HCT116 (cell line): ENCODE measurements around the gene TASL. TPM values are rescaled to one million over a fixed set of nuclear protein-coding genes. Genes with fewer than 3 reads are reported as not detected.

Source experiments
- ATAC-seq: fragments of 200-7000 bp; cut with Tn5 transposase; 2 replicates; pipeline ENCODE4 v1.9.1; 2020; ENCODE audit warnings: mild to moderate bottlenecking, moderate library complexity
- BruUV-seq: library from RNA; stranded (reverse); fragments of 400-500 nt; replicated peaks from 2 replicates; lab custom pipeline; 2021; lab: Mats Ljungman, UMichigan
- CTCF ChIA-PET: fragments of 300-600 bp; sonication (Branson Sonifier 250); formaldehyde crosslinking; loops from one replicate; lab custom pipeline; 2021; ENCODE audit warnings: antibody characterized with exemption; lab: Charles Lee
- POLR2A ChIA-PET: fragments of 300-600, 350-600 bp; sonication (Branson Sonifier 250); formaldehyde crosslinking; loops from one replicate; lab custom pipeline; 2021; ENCODE audit warnings: antibody characterized with exemption; lab: Charles Lee
- RAD21 ChIA-PET, 2 experiments: fragments of 300-600 bp; sonication (Branson Sonifier 250); formaldehyde crosslinking; loops; one replicate each; lab custom pipeline; 2023; ENCODE audit warnings: low total read pairs in 2 of 2; ENCODE audit not compliant: uncharacterized antibody in 2 of 2, unreplicated experiment in 2 of 2, low non-redundant PET in 1 of 2; lab: Charles Lee
- DNase-seq: peaks from one replicate; pipeline ENCODE4 v3.0.0-alpha.2; 2010; ENCODE audit warnings: low read depth, low spot score
- H2AFZ ChIP-seq: fragments of 200-600 bp; shearing (Covaris generic), sonication (generic); 2 replicates; pipeline ENCODE4 v1.6.1; 2017; ENCODE audit warnings: low read depth, mixed run types, mixed read lengths, antibody characterized with exemption, low read length; ENCODE audit not compliant: poor library complexity, severe bottlenecking
- H3K27ac ChIP-seq: 2 replicates; pipeline ENCODE4 v1.5.1; 2012; ENCODE audit warnings: low read depth, low read length
- H3K27me3 ChIP-seq: fragments of 200-600 bp; sonication (generic); 2 replicates; pipeline ENCODE4 v1.6.1; 2016; ENCODE audit warnings: mixed run types, low read length, mixed read lengths; ENCODE audit not compliant: insufficient read depth
- H3K36me3 ChIP-seq, 2 experiments: fragments of 200-500 bp in 1 of 2; fragments of 200-600 bp in 1 of 2; sonication (Bioruptor generic) in 1 of 2; sonication (generic) in 1 of 2; 2 replicates each; pipeline versions ENCODE4 v1.5.1 to v1.6.1; 2014 to 2016; ENCODE audit warnings: low read length in 2 of 2, inconsistent platforms in 1 of 2, mixed read lengths in 1 of 2, mixed run types in 1 of 2; ENCODE audit not compliant: insufficient read depth in 2 of 2, control insufficient read depth in 1 of 2
- H3K4me1 ChIP-seq, 2 experiments: fragments of 200-600 bp in 1 of 2; sonication (generic) in 1 of 2; 2 replicates each; pipeline versions ENCODE4 v1.5.1 to v1.6.1; 2012 to 2017; ENCODE audit warnings: low read length in 2 of 2, inconsistent platforms in 1 of 2, mild to moderate bottlenecking in 1 of 2, mixed read lengths in 1 of 2, mixed run types in 1 of 2, moderate library complexity in 1 of 2; ENCODE audit not compliant: insufficient read depth in 2 of 2, control insufficient read depth in 1 of 2
- H3K4me2 ChIP-seq: fragments of 200-600 bp; sonication (generic); 2 replicates; pipeline ENCODE4 v1.6.1; 2017; ENCODE audit warnings: mixed run types, low read length, mixed read lengths
- H3K4me3 ChIP-seq, 2 experiments: fragments of 200-600 bp in 1 of 2; sonication (generic) in 1 of 2; replicated peaks in 1 of 2; 2 replicates each; pipeline ENCODE4 v1.5.1; 2011 to 2016; ENCODE audit warnings: low read length in 2 of 2, control low read depth in 1 of 2, low read depth in 1 of 2, mild to moderate bottlenecking in 1 of 2, mixed read lengths in 1 of 2, mixed run types in 1 of 2
- H3K79me2 ChIP-seq: fragments of 200-600 bp; sonication (generic); 2 replicates; pipeline ENCODE4 v1.6.1; 2017; ENCODE audit warnings: mild to moderate bottlenecking, mixed run types, low read length, moderate library complexity, mixed read lengths; ENCODE audit not compliant: insufficient read depth
- H3K9ac ChIP-seq: fragments of 200-600 bp; sonication (generic); 2 replicates; pipeline ENCODE4 v1.6.1; 2016; ENCODE audit warnings: low read length, mixed read lengths
- H3K9me2 ChIP-seq: fragments of 200-600 bp; sonication (generic), shearing (Covaris generic); 2 replicates; pipeline ENCODE4 v1.6.1; 2017; ENCODE audit warnings: mixed run types, mild to moderate bottlenecking, moderate library complexity; ENCODE audit not compliant: insufficient read depth
- H3K9me3 ChIP-seq, 2 experiments: fragments of 200-500 bp in 1 of 2; fragments of 200-600 bp in 1 of 2; sonication (Bioruptor generic) in 1 of 2; sonication (generic) in 1 of 2; 2 replicates each; pipeline ENCODE4 v1.6.1; 2014 to 2017; ENCODE audit warnings: low read length in 2 of 2, mixed read lengths in 2 of 2, inconsistent platforms in 1 of 2, low read depth in 1 of 2, mild to moderate bottlenecking in 1 of 2, mixed run types in 1 of 2, moderate library complexity in 1 of 2; ENCODE audit not compliant: control insufficient read depth in 1 of 2, insufficient read depth in 1 of 2
- H4K20me1 ChIP-seq: fragments of 200-600 bp; sonication (generic), shearing (Covaris generic); 2 replicates; pipeline ENCODE4 v1.6.1; 2017; ENCODE audit warnings: mixed run types, mild to moderate bottlenecking, moderate library complexity; ENCODE audit not compliant: insufficient read depth
- CBX3 ChIP-seq: IDR thresholded peaks from 2 replicates; pipeline ENCODE4 v1.6.1; 2012; ENCODE audit warnings: low read depth
- CEBPB ChIP-seq: IDR thresholded peaks from 2 replicates; pipeline ENCODE4 v1.6.1; 2012; ENCODE audit warnings: low read depth
- EGR1 ChIP-seq: IDR thresholded peaks from 2 replicates; pipeline ENCODE4 v1.6.1; 2012; ENCODE audit warnings: low read depth
- EZH2 ChIP-seq: fragments of 200-600 bp; sonication (generic); IDR thresholded peaks from 2 replicates; pipeline ENCODE4 v1.6.1; 2017; ENCODE audit warnings: antibody characterized with exemption, mixed run types
- EZH2phosphoT487 ChIP-seq: fragments of 200-600 bp; IDR thresholded peaks from 2 replicates; pipeline ENCODE4 v1.6.1; 2018; ENCODE audit warnings: antibody characterized with exemption, borderline replicate concordance
- FOSL1 ChIP-seq: IDR thresholded peaks from 2 replicates; pipeline ENCODE4 v1.6.1; 2012; ENCODE audit warnings: low read depth
- JUND ChIP-seq: IDR thresholded peaks from 2 replicates; pipeline ENCODE4 v1.6.1; 2012
- SRF ChIP-seq: IDR thresholded peaks from 2 replicates; pipeline ENCODE4 v1.6.1; 2012; ENCODE audit warnings: low read depth
- TCF7L2 ChIP-seq: IDR thresholded peaks from 2 replicates; pipeline ENCODE4 v1.7.0; 2011; ENCODE audit warnings: borderline replicate concordance, inconsistent platforms; ENCODE audit not compliant: insufficient read depth, insufficient read length; ENCODE audit errors: extremely low read depth
- ZFX ChIP-seq: fragments of 450-650 bp; IDR thresholded peaks from 2 replicates; pipeline ENCODE4 v1.6.1; 2017
- intact Hi-C: fragments of 100-400 bp; cut with micrococcal nuclease; formaldehyde crosslinking; loops from 2 replicates; pipeline ENCODE4 v1.10.0; 2022
- total RNA-seq: library from RNA; stranded (reverse); gene quantifications from one replicate; pipeline ENCODE4 v1.2.1, GENCODE V29; 2021; ENCODE audit not compliant: unreplicated experiment
- TF ChIP-seq, protein P1 (sequence below): IDR thresholded peaks from 2 replicates; pipeline ENCODE4 v1.6.1; 2012; ENCODE audit warnings: low read depth
- TF ChIP-seq, protein P2 (sequence below): IDR thresholded peaks from 2 replicates; pipeline ENCODE4 v1.6.1; 2012
- TF ChIP-seq, protein P3 (sequence below), 3 experiments: fragments of 200-600 bp in 1 of 3; sonication (generic) in 1 of 3; IDR thresholded peaks in 2 of 3; conservative IDR thresholded peaks in 1 of 3; 2 replicates each; pipeline ENCODE4 v1.5.1; 2012 to 2017; ENCODE audit warnings: low read depth in 2 of 3, low read length in 2 of 3, antibody characterized with exemption in 1 of 3, borderline replicate concordance in 1 of 3, control low read depth in 1 of 3, mild to moderate bottlenecking in 1 of 3, mixed read lengths in 1 of 3, mixed run types in 1 of 3, moderate library complexity in 1 of 3; ENCODE audit not compliant: insufficient read depth in 1 of 3

The TASL gene
- total RNA-seq, 1 experiment from 2014 or later: not detected

DNA sequence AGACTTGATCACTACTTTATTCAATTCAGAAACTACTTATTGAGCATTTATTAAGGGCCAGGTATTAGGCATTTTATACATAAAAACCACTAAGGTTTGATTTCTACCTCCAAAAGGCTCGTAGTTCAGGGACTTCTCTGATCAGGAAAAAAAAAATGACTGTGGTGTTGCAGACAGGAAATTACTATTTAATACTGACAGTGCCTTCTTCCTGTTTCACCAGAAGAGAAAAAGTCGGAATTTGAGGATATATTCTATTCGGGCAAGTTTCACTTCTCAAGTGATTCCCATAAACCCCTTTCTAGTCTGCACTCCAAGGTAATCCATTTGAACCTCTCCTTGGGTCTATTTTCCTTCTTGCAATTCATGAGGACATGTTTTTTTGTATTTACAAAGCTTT is 15.3 kb upstream of the TASL start:
- H3K4me2 ChIP-seq: no peak overlapping the region
- no peaks in the 10 kb centered on the region for H3K9me3 ChIP-seq
- no peaks in the 10 kb centered on the region for H3K9me2 ChIP-seq
- ATAC-seq (no peak), DNase-seq (no peak)
- peak overlapping the region; percentile 14 for H2AFZ ChIP-seq
- H3K36me3 ChIP-seq: no peaks in the 10 kb centered on the region
- no peak overlapping the region for H3K4me3 ChIP-seq
- ChIA-PET RAD21 (no interaction called here), POLR2A (no interaction called here), CTCF (no interaction called here)
- intact Hi-C loops: no loop called here
- no peaks in the 10 kb centered on the region for H3K79me2 ChIP-seq
- H3K4me1 ChIP-seq: no peaks in the 10 kb centered on the region
- H3K27me3 ChIP-seq: no peaks in the 10 kb centered on the region
- H4K20me1 ChIP-seq: no peaks in the 10 kb centered on the region
- TF ChIP-seq EZH2 (no peak), EGR1 (no peak), SRF (no peak), FOSL1 (no peak), CEBPB (no peak), JUND (no peak), EZH2phosphoT487 (no peak), CBX3 (no peak), TCF7L2 (no peak), ZFX (no peak)
- TF ChIP-seq, protein P1, sequence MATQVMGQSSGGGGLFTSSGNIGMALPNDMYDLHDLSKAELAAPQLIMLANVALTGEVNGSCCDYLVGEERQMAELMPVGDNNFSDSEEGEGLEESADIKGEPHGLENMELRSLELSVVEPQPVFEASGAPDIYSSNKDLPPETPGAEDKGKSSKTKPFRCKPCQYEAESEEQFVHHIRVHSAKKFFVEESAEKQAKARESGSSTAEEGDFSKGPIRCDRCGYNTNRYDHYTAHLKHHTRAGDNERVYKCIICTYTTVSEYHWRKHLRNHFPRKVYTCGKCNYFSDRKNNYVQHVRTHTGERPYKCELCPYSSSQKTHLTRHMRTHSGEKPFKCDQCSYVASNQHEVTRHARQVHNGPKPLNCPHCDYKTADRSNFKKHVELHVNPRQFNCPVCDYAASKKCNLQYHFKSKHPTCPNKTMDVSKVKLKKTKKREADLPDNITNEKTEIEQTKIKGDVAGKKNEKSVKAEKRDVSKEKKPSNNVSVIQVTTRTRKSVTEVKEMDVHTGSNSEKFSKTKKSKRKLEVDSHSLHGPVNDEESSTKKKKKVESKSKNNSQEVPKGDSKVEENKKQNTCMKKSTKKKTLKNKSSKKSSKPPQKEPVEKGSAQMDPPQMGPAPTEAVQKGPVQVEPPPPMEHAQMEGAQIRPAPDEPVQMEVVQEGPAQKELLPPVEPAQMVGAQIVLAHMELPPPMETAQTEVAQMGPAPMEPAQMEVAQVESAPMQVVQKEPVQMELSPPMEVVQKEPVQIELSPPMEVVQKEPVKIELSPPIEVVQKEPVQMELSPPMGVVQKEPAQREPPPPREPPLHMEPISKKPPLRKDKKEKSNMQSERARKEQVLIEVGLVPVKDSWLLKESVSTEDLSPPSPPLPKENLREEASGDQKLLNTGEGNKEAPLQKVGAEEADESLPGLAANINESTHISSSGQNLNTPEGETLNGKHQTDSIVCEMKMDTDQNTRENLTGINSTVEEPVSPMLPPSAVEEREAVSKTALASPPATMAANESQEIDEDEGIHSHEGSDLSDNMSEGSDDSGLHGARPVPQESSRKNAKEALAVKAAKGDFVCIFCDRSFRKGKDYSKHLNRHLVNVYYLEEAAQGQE: no peak
- TF ChIP-seq, protein P2, sequence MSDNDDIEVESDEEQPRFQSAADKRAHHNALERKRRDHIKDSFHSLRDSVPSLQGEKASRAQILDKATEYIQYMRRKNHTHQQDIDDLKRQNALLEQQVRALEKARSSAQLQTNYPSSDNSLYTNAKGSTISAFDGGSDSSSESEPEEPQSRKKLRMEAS: no peak
- TF ChIP-seq, protein P3, sequence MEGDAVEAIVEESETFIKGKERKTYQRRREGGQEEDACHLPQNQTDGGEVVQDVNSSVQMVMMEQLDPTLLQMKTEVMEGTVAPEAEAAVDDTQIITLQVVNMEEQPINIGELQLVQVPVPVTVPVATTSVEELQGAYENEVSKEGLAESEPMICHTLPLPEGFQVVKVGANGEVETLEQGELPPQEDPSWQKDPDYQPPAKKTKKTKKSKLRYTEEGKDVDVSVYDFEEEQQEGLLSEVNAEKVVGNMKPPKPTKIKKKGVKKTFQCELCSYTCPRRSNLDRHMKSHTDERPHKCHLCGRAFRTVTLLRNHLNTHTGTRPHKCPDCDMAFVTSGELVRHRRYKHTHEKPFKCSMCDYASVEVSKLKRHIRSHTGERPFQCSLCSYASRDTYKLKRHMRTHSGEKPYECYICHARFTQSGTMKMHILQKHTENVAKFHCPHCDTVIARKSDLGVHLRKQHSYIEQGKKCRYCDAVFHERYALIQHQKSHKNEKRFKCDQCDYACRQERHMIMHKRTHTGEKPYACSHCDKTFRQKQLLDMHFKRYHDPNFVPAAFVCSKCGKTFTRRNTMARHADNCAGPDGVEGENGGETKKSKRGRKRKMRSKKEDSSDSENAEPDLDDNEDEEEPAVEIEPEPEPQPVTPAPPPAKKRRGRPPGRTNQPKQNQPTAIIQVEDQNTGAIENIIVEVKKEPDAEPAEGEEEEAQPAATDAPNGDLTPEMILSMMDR (IDR thresholded peaks at IDR 0.05 in 2 of 3, conservative IDR thresholded peaks at IDR 0.05 in 1 of 3; ENCODE audit: borderline replicate concordance in 1 of 3, insufficient read depth in 1 of 3, low read depth in 2 of 3, low read length in 2 of 3): no peak
- no TSS peak for BruUV-seq
- H3K9ac ChIP-seq: no peak overlapping the region
- H3K27ac ChIP-seq: no peak overlapping the region
